SKM-1 (cell line): ENCODE results near the gene TBX18.

Source experiments
- DNase-seq: peaks from one replicate; lab custom pipeline; 2025; ENCODE audit not compliant: unreplicated experiment; lab: John Stamatoyannopoulos, UW

TBX18 gene

GRCh38 chr6:84675651-84676050 is 88.7 kb downstream of the TBX18 start:
- DNase-seq, result no peak

GRCh38 chr6:84674395-84674794 is 90.0 kb downstream of the TBX18 start:
- DNase-seq, result no peak

GRCh38 chr6:84671183-84671582 is 93.2 kb downstream of the TBX18 start:
- no peak for DNase-seq

DNA sequence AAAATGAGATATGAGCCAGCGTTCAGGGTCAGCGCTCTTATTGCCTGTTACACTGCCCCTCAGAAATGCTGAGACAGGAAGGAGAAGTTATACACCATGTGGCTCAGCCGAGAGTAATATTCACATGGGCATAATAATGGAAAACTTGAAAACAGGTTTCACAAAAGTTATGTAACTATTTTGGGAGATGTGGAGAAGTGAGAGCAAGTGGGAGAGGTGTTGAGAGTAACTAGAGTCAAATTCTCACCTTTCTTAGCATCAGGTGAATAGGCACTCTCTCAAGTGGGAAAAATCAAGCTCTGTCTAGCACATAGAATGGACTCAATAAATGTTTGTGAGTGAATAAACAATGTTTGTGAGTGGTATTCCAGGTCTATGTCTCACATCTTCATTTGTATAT is 94.5 kb downstream of the TBX18 start:
- no peak for DNase-seq

DNA sequence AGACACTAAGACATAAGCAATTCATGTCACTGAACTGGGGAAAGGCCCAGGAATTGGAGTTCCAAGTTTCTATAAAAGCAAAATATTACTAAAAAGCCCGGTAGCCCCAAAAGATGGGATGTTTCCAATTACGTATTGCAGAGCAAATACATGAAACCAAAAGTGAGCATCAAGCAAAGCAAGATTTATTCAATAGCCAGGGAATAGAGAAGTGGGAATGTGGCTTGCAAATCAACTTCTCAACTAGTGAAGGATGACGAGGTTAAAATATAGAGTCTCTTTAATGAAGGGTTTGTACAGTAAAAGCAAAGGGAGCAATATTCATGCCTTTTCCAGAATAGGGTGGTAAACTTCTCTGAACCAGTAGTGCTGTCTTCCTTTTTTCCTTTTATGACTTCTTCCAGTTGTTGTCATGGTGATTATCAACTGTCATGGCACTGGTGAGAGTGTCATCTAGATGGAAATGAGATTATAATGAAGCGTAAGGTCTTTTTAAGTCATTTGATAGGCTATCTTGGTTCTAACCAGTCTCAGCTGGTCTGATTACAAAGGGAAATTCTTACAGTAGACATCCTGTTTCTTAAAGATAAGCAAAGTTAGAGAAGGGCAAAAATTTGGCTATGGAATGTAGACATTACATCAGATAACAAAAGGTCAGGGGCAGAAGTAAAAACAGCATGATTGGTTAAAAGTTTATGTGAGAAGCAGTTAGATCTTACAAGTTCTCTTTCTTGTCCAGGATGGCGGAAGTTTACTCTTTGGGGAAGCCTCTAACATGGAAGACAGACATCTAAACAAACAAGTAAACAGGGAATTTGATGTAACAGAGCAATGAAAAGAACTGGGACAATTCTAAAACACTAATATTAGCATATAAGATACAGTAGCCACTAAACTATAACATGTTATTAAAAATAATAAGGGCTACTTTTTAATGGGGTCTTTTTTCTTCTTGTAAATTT is 96.9 kb downstream of the TBX18 start:
- no peak for DNase-seq

- no peak for DNase-seq
These were observed 99.0 kb downstream of the TBX18 start for GRCh38 chr6:84665401-84665800.

GRCh38 chr6:84663866-84664265 is 100.5 kb downstream of the TBX18 start:
- DNase-seq, result no peak

DNA sequence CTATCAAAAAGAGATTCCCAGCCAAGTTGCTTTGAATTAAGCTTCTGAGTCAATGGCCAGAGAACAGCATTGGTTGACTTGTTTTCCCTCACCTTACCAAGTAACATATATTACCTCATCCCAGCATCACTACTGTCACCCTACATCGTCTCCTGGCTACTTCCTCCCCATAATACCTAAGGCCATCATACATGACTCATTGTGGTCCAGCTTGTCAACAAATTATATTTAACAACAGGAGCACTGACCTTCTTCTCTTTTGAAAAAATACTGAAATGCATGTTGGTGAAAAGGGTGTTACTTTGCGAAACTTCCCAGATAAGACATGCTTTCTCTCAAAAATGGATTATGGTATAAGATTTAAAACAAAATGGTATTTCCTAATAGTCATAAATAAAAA is 106.9 kb downstream of the TBX18 start:
- DNase-seq, result no peak

- DNase-seq, result no peak
These were observed 107.4 kb downstream of the TBX18 start for GRCh38 chr6:84657025-84657424.

- DNase-seq, result no peak
These were observed 111.3 kb downstream of the TBX18 start for GRCh38 chr6:84653027-84653551.

DNA sequence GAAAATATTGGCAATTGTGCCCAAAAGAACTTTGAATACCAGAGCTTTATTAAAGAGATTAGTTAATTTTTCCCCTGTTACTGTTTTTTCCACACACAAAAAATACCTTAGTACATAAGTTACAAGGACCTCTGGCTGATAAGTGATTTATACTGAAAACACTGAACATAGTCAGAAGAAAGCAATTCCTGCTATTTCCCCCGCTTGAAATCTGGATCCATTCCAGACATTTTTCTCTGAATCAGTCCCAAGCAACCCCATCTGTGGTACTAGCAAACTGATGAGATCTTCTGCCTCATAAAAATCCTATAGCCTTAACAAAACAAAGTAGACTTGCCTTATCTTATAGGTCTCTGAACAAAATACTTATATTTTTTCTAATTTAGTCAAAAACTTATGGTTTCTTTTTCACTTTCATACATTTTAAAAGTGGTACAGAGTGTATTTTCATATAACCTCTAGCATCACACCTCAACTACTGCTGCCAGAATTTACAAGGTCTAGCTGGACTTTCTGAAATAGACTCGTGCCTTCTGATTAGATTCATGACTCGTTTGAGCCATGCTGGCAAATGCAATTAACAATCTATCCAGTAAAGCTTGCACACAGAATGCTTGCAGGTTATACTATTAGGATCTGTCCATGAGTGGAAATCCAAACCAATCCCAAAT is 111.9 kb downstream of the TBX18 start:
- no peak for DNase-seq

DNA sequence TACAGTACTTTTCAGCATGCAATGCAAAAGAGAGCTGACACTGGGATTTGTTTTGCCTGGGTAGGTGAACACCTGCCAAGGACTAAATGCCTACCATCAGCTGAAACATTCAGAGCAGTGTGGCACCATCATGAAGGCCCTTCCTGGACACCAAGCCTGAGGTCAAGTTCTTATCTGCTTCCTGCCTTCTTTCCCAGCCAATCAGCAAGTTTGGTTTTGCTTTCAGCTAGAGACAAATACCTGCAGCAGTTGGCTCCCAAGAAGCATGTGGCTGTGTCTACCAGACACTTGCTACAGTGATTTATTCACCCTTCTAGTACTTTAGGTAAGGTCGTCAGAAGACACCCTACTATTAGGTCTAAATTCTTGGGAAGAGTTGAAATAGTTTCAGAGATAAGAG is 112.8 kb downstream of the TBX18 start:
- DNase-seq, result no peak

DNA sequence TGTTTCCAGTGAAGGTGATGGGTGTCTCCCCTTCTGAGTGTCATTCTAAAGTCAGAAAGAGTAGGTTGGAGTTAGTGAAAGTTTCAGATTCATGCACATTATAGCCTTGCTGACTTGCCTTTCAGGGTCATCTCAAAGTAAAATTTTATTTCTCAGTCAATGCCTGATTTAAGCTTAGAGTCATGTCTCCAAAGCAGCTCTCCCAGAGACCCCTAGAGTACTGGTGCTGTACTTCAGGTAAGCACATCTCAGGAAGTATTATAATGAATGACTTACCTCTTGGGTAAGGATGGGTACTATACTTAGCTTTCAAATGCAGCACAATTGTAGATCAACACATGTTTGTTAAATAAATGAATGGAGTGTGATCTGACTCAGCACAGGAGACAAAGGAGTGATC is 116.0 kb downstream of the TBX18 start:
- no peak for DNase-seq

DNA sequence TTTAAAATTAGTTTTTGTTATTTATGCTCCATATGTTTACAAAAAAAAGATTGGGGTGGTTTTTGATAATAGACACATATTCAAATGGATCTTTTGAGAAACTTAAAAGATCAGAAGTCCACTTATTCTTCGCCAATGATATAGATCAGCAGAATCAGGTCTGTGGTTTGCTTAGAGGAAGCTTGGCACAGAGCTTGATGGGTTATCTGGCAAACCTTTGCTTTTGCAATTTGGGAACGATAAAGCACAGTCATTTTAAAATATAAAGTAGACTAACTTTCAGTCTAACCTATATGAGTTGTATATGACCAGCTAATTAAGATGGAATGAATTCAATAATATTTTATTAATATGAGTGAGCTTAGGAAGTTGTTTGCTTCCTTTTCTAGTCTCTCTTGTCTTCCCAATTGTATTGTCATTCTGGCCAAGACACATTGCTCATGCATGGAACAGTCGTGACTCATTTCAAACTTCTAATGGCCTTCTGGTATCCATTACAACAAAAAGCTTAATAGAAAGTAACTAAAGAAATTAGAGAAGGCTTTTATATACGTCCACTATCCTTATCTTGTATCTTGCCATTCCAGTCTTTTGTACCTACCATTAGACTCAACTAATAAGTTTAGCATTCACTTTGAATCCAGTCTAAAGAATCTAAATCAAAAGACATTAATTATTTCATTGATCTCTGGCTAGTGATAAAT is 118.7 kb downstream of the TBX18 start:
- DNase-seq, result no peak

- no peak for DNase-seq
These were observed 119.4 kb downstream of the TBX18 start for GRCh38 chr6:84645000-84645399.

GRCh38 chr6:84643778-84644177 is 120.6 kb downstream of the TBX18 start:
- no peak for DNase-seq

GRCh38 chr6:84641076-84641475 is 123.3 kb downstream of the TBX18 start:
- no peak for DNase-seq

GRCh38 chr6:84639396-84639795 is 125.0 kb downstream of the TBX18 start:
- DNase-seq, result no peak

- DNase-seq, result no peak
These were observed 126.1 kb downstream of the TBX18 start for GRCh38 chr6:84638286-84638685.
